Fibroblast of pulmonary artery (primary cell): Measurements from ENCODE around the gene ZDHHC17.

ENCODE experiments used
- DNase-seq: peaks from one replicate; pipeline ENCODE4 v3.0.0-alpha.2; 2010; ENCODE audit warnings: low read depth
- H3K4me3 ChIP-seq: replicated peaks from 2 replicates; pipeline ENCODE4 v1.5.1; 2011; ENCODE audit warnings: low read depth, mild to moderate bottlenecking, control low read depth, low read length, moderate library complexity
- CTCF ChIP-seq: IDR thresholded peaks from 2 replicates; pipeline ENCODE4 v1.5.1; 2011; ENCODE audit warnings: mild to moderate bottlenecking, control low read depth, low read length, inconsistent platforms; ENCODE audit errors: missing control alignments

The ZDHHC17 gene

GRCh38 chr12:76863837-76864236 is 99.9 kb downstream of the ZDHHC17 start:
- DNase-seq: no peak
- H3K4me3 ChIP-seq: no peak overlapping the region
- no peak for TF ChIP-seq CTCF

DNA sequence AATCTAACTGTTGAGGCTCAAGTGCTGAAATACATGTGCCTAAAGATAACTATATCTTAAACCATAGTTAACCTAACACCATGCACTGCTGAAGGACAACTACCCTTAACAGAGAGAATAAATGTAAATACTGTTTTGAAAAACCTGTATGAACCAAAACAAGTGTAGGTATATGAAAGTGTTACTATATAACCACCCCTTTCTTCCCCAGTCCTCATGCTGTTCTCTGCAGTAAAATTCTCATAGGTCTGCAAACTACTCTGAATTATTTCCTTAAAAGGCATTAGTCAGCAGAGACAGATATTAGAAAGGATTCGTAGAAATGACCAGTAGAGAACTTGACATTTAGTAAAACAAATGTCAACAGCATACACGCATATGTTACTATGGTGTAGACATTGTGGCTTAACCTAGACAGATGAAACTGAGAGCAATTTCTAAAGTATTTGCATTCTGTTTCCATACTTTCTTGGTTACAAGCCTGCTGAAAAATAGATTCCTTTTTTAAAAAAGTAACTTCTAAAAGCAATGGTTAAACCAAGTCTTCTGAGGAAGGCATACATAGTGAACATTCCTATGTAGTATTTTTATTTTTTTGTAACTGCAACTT is 101.0 kb downstream of the ZDHHC17 start:
- DNase-seq: no peak
- TF ChIP-seq CTCF: no peak

DNA sequence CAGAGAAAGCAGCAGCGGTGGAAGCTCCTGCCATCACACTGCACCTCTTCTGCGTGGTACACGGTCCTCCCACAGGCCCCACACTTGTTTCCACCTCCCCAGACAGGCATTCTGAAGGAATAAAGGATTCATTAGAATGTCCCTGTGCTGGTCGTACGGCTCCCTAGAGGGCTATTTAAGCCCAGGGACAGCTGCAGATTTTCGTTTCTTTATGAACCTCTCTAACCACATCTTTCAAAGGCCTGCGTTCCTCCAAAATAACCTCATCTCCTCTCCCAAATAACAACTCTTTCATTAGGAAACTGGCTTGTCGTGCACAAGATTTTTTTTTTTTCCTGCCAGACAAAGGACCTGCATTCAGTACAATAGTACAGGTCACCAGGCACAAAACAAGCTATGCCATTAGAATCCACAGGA is 102.2 kb downstream of the ZDHHC17 start:
- no peak overlapping the region for H3K4me3 ChIP-seq
- no peak for DNase-seq
- no peak for TF ChIP-seq CTCF

More for the DNA sequence above, 101.0 kb downstream of the ZDHHC17 start:
- no peak overlapping the region for H3K4me3 ChIP-seq

- H3K4me3 ChIP-seq: no peak overlapping the region
- TF ChIP-seq CTCF: no peak
- DNase-seq: no peak
Measured at GRCh38 chr12:76866726-76867125, 102.8 kb downstream of the ZDHHC17 start.

DNA sequence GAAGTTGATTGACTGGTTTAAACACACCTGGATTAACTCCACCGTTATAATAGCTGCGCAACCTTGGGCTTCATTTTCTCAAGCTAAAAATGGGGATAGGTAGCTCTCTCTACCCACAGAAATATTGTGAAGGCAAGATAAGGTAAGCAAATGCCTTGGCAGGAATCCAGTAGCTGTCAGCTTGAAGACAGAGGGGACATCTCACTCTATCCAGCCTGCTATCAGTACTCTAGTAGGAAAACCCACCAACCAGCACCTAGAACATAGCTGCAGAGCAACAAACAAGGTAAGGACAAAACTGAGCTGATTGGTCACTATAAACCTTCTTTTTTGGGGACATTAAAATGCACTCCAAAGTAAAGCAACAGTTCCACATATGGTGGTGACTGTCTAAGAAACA is 107.2 kb downstream of the ZDHHC17 start:
- no peak for DNase-seq
- TF ChIP-seq CTCF: no peak
- no peak overlapping the region for H3K4me3 ChIP-seq

DNA sequence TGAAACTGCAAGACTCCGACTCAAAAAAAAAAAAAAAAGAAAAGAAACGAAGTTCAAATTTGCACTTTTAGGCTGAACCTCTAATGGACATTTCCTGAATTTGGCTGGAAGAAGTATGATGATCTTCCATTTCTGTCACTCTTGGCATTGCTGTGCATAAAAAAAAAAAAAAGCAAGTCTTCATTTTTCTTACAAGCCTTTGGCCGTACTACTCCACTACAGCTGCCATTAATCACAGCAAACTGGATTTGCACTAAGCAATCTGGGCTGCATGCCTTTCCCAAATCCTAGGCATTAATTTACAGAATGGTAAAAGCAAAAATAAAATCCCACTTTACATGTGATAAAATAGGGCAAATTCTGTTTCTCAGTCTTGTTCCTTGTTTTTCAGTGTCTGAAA is 107.8 kb downstream of the ZDHHC17 start:
- no peak overlapping the region for H3K4me3 ChIP-seq
- no peak for TF ChIP-seq CTCF
- no peak for DNase-seq

- DNase-seq: no peak
- H3K4me3 ChIP-seq: no peak overlapping the region
- TF ChIP-seq CTCF: no peak
Measured at GRCh38 chr12:76872415-76872814, 108.5 kb downstream of the ZDHHC17 start.
